K562 (cell line): ENCODE results near the gene SART1. TPM values are rescaled to one million over a fixed set of nuclear protein-coding genes. Genes with fewer than 3 reads are reported as not detected.

Source experiments
- DIDO1 ChIP-seq: fragments of 450-650 bp; IDR thresholded peaks from 2 replicates; pipeline ENCODE4 v1.6.1; 2016; ENCODE audit warnings: low read depth, missing biosample characterization, missing genetic modification characterization
- ESRRA ChIP-seq: fragments of 450-650 bp; IDR thresholded peaks from 2 replicates; pipeline ENCODE4 v1.6.1; 2014; ENCODE audit warnings: low read depth, mild to moderate bottlenecking, moderate library complexity, borderline replicate concordance
- FOSL1 ChIP-seq: fragments of 200-800 bp; sonication (Bioruptor generic); conservative IDR thresholded peaks from 2 replicates; pipeline ENCODE4 v1.6.1; 2016; ENCODE audit warnings: missing genetic modification characterization, missing compliant biosample characterization
- HDGF ChIP-seq: fragments of 450-650 bp; IDR thresholded peaks from 2 replicates; pipeline ENCODE4 v1.6.1; 2016
- HNRNPL ChIP-seq: fragments of 200-400 bp; formaldehyde crosslinking; IDR thresholded peaks from 2 replicates; pipeline ENCODE4 v1.6.1; 2017; ENCODE audit warnings: low read depth, mild to moderate bottlenecking, low read length
- IRF9 ChIP-seq: fragments of 450-650 bp; IDR thresholded peaks from 2 replicates; pipeline ENCODE4 v1.6.1; 2016; ENCODE audit warnings: missing biosample characterization, missing genetic modification characterization
- KDM4B ChIP-seq, 2 experiments: fragments of 450-650 bp in 1 of 2; sonication (generic) in 1 of 2; IDR thresholded peaks; 2 replicates each; pipeline ENCODE4 v1.6.1; 2016 to 2017; ENCODE audit warnings: borderline replicate concordance in 2 of 2, antibody characterized with exemption in 1 of 2, low read depth in 1 of 2, mild to moderate bottlenecking in 1 of 2
- LCOR ChIP-seq: sonication (generic); formaldehyde crosslinking; IDR thresholded peaks from 2 replicates; pipeline ENCODE4 v1.8.0; 2022; ENCODE audit warnings: mild to moderate bottlenecking, missing genetic modification reagents
- NBN ChIP-seq: fragments of 450-650 bp; IDR thresholded peaks from 2 replicates; pipeline ENCODE4 v1.6.1; 2016; ENCODE audit warnings: low read depth, mild to moderate bottlenecking
- NFIX ChIP-seq: fragments of 250-450 bp; sonication (Bioruptor Pico); IDR thresholded peaks from 2 replicates; pipeline ENCODE4 v1.4.0; 2020; ENCODE audit warnings: low read depth, mild to moderate bottlenecking, moderate library complexity
- NRF1 ChIP-seq, 2 experiments: fragments of 450-650 bp; IDR thresholded peaks in 1 of 2; conservative IDR thresholded peaks in 1 of 2; 2 replicates each; pipeline ENCODE4 v1.6.1; 2014; ENCODE audit warnings: mild to moderate bottlenecking in 2 of 2
- POLR2B ChIP-seq: fragments of 450-650 bp; IDR thresholded peaks from 2 replicates; pipeline ENCODE4 v1.6.1; 2018; ENCODE audit warnings: low read depth; ENCODE audit not compliant: partially characterized antibody
- POLR2H ChIP-seq: IDR thresholded peaks from 2 replicates; pipeline ENCODE4 v1.6.1; 2016; ENCODE audit warnings: missing genetic modification characterization, low read depth, mild to moderate bottlenecking, control low read depth, missing compliant biosample characterization, moderate library complexity
- PRDM10 ChIP-seq: fragments of 450-650 bp; IDR thresholded peaks from 2 replicates; pipeline ENCODE4 v1.6.1; 2018; ENCODE audit not compliant: partially characterized antibody
- PREB ChIP-seq: sonication (generic); formaldehyde crosslinking; IDR thresholded peaks from 2 replicates; pipeline ENCODE4 v1.8.1; 2023; ENCODE audit warnings: mild to moderate bottlenecking, missing genetic modification reagents
- SIN3A ChIP-seq, 2 experiments: fragments of 150-350 bp in 1 of 2; IDR thresholded peaks; 2 replicates each; pipeline ENCODE4 v1.6.1; 2011 to 2016; ENCODE audit warnings: borderline replicate concordance in 2 of 2, low read depth in 2 of 2, low read length in 2 of 2, mild to moderate bottlenecking in 2 of 2, moderate library complexity in 2 of 2; ENCODE audit not compliant: control insufficient read depth in 1 of 2
- SMARCC2 ChIP-seq: fragments of 450-650 bp; IDR thresholded peaks from 2 replicates; pipeline ENCODE4 v1.6.1; 2017; ENCODE audit warnings: antibody characterized with exemption, moderate library complexity, mild to moderate bottlenecking, low read depth
- ZNF584 ChIP-seq: fragments of 200-800 bp; sonication (Bioruptor generic); IDR thresholded peaks from 2 replicates; pipeline ENCODE4 v1.6.1; 2016; ENCODE audit warnings: low read depth, mild to moderate bottlenecking, missing genetic modification characterization, missing compliant biosample characterization
- polyA plus RNA-seq, 8 experiments: library from polyadenylated mRNA; depleted of rRNA in 4 of 8; stranded (reverse) in 5 of 8; unstranded in 3 of 8; fragments of >200 nt; fragmentation: Nextera tagmentation in 2 of 8; fragmentation: Illumina TruSeq in 1 of 8; extraction: Ambion mirVana in 2 of 8; extraction: Trizol in 1 of 8; gene quantifications; 2 replicates each; pipeline versions ENCODE4 v1.2.1 to v1.2.3, GENCODE V29; 2011 to 2014; ENCODE audit warnings: inconsistent platforms in 1 of 8, missing spikeins in 1 of 8
- total RNA-seq, 7 experiments: library from RNA; depleted of rRNA in 6 of 7; stranded (reverse); fragments of >200 nt in 6 of 7; fragmentation: Illumina TruSeq in 2 of 7; extraction: Trizol in 2 of 7; gene quantifications; 2 replicates each; pipeline versions ENCODE4 v1.2.1 to v1.2.3, GENCODE V29; 2011 to 2021; ENCODE audit warnings: low replicate concordance in 1 of 7

Gene SART1
- total and polyA plus RNA-seq, 9 of the 15 experiments (the other 6 are each of a cell fraction or from before 2014, with no cell fraction given) = 4.8 to 84.1 (median 31.7) TPM

DNA sequence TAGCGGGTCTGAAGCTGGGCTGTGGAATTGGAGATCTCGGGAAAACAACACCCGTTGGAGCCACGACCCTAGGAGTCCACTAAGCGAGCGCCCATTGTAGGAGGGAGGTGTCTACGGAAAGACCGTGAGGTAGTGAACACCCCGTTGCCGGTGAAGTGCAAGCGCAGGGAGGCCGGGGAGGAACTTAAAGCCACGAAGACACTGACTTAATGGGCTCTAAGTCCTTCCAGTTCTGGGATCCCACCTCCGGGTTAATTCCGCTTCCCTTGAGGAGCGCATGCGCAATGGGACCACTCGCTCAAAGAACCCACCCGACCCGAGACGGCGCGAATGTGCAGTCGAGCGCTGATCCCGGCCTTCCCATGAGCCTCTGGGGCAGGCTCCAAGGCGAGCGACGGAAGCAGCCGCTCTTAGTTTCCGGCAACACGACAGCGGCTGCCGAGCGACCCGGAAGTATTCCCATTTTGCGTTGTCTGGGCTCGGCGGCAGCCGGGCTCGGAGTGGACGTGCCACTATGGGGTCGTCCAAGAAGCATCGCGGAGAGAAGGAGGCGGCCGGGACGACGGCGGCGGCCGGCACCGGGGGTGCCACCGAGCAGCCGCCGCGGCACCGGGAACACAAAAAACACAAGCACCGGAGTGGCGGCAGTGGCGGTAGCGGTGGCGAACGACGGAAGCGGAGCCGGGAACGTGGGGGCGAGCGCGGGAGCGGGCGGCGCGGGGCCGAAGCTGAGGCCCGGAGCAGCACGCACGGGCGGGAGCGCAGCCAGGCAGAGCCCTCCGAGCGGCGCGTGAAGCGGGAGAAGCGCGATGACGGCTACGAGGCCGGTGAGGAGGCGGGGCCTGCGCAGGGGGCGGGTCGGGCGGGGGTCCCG is at the start of gene SART1 (continued):
- TF ChIP-seq PRDM10 (peak; percentile 68), NBN (0 out of 2 replicates have a peak, but pooled peaks have one; percentile 65), ESRRA (0 out of 2 replicates have a peak, but pooled peaks have one; percentile 37), LCOR (CRISPR knock-in tag) (0 out of 2 replicates have a peak, but pooled peaks have one; percentile 52), POLR2H (peak; percentile 93), HDGF (no peak), SIN3A (IDR thresholded peaks at IDR 0.05; ENCODE audit: borderline replicate concordance in 2 of 2, control insufficient read depth in 1 of 2, low read depth in 2 of 2, low read length in 2 of 2) (peak; percentile 52 to 87; a peak in 1 of 4 replicates), KDM4B (IDR thresholded peaks at IDR 0.05; ENCODE audit: borderline replicate concordance in 2 of 2, low read depth in 1 of 2) (peak in 1 of 2 experiments; percentile 93; a peak in 1 of 4 replicates), SMARCC2 (peak; percentile 35; the same call in 1 of the 2 replicates), ZNF584 (no peak), NFIX (no peak), NRF1 (conservative IDR thresholded peaks at IDR 0.05 in 1 of 2, IDR thresholded peaks at IDR 0.05 in 1 of 2) (peak; percentile 99), IRF9 (tag) (no peak), POLR2B (peak; percentile 95), HNRNPL (no peak), PREB (CRISPR knock-in tag) (no peak), DIDO1 (tag) (peak; percentile 87), FOSL1 (no peak)
